CD4-positive, alpha-beta T cell treated with Interleukin-10 for 1 hour (primary cell): ENCODE results near the gene PKP1.

Source experiments
- DNase-seq: peaks from one replicate; pipeline ENCODE4 v3.0.0-alpha.2; 2020

Gene PKP1

DNA sequence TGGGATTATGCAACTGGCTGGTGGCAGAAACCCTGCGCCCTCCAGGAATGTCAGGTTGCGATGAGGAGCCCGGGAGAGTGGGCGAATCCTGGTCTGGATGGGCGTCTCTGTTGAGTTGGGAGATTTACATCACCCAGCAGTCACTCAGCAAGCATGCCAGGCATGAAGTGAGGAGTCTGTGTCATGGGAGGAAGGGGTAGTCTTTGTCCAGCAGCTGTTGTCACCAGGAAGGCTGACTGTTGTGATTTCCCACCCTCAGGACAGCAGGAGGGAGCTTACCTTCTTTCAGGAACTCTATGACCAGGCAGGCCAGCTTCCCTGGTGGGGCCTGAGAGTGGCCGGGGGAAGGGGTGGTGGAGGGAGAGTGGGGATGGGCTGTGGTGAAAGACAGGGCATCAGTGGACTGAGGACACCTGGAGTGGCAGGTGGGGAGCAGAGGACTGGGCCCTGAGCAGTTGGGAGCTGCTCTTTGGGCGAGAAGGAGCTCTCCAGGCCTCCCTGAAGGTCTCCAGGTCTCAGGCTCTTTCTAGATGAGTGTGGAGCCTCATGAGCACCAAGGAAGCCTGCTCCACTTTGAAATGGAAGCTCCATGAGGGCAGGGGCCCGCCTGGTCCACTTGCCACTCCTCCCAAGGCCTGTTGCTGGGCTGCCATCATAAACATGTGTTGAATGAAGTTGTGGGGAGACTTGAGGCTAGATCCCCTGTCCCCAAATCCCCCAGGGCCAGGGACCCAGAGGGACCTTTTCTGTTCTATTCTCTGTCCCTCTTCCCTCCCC is 21.3 kb upstream of the PKP1 start:
- no peak for DNase-seq

DNA sequence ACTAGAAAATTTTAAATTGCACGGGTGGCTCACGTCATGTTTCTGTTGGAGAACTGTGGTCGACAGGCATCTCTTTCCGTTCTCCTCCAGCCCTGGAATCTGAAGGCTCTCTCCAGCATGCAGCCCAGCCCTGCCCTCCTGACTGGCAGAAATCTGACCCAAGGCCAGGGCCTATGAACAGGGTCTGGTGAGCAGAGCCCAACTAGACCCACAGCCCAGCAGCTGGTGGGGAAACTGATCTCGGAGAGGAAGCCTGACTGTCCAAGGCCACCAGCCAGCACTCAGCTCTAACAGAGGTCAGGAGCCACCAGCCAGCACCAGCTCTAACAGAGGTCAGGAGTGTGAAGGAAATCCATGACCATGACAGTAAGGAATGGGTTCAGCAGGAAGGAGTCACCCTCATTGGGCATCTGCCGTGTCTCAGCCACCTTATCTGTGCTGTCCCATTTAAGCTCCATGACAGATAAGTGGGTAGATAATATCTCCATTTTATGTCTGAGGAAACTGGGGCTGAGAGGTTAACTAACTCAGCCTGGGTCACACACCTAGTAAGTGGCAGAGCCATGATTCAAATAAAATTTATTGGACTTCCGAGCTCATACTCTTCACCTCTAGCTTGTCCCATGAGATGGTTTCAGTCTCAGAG is 20.2 kb upstream of the PKP1 start:
- no peak for DNase-seq

DNA sequence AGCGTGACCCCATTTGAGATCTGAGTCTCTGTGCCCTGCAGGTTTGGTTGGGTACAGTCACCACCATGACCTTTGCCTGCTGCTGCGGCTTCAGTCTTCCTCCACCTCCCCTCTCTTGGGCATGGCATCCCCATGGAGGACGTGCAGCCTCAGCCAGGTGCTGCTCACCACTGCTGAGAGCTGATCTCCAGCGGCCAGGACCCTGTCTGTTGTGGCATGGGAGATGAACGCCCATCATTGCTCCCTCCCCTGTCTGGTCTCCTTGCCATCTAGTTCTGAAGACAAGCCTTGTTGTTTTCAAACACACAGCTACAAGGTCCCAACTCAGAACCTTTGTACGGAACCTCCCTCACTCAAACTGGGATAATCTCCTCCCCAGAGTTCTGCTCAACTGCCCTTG is 19.2 kb upstream of the PKP1 start:
- DNase-seq: no peak

DNA sequence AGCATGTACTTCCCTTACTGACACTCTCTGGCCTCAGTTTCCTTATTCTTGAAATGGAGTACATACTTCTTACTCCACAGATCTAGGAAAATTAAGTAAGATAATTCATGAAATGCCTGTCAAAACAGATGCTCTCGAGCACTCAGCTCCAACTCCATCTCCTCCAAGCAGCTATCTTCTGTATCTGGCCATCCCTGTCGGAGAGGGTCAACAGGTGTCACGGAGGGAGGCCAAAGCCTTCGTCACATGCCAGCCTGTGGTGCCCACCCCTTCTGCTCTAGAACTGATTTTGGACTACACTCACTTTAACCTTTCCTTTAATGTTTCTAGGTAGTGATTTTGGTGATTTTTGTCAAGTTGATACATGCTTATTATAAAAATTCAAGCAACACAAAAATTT is 18.8 kb upstream of the PKP1 start:
- no peak for DNase-seq

DNA sequence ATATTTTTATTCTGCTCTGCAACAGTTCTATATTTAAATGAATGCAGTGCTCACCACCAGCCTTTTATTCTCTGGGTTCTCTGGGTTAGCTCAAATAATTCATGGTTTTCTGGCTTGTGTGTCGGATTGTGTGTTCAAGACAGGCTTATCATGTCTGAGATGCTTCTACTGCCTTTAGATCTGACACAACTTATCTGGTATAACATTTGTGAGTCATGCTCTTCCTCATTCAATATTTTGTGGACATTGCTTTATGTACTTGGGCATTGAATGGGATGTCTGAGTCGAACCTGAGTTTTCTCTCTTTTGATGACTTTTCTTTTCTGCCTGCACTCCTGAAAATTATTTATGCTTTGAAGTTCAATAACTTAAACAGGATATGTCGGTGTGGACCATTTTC is 17.6 kb upstream of the PKP1 start:
- no peak for DNase-seq

DNA sequence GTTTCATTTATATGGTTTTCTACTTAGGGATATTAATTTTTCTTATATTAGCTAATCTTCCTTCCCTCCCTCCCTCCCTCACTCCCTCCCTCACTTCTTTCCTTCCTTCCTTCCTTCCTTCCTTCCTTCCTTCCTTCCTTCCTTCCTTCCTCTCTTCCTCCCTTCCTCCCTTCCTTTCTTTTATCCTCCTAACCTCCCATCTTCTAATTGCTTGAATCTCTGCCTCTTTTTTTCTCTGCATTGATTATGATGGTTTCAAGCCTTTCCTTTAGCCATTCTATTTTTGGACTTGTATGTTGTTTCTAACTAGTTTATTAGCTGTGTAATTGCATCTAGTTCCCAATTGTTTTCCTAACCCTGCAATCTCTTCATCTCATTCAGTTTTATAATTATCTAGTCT is 17.0 kb upstream of the PKP1 start:
- DNase-seq: no peak

DNA sequence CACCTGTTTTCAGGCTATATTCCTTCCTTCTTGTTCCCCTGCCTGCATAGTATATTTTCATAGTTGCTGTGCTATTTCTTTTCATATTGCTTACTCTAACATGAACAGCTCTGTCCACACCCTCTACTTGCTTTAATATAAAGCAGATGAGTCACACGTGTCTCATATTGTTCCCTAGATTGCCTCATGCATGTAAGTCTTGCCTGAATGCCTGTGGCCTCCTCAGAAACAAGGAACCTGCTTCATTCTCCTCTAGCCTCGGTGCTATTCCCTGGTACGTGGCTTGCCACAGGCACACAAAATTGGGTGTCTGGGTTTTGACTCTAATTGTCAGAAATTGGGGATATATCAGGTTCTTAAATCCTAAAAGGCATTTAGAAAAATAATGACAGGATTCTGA is 16.5 kb upstream of the PKP1 start:
- DNase-seq: no peak

DNA sequence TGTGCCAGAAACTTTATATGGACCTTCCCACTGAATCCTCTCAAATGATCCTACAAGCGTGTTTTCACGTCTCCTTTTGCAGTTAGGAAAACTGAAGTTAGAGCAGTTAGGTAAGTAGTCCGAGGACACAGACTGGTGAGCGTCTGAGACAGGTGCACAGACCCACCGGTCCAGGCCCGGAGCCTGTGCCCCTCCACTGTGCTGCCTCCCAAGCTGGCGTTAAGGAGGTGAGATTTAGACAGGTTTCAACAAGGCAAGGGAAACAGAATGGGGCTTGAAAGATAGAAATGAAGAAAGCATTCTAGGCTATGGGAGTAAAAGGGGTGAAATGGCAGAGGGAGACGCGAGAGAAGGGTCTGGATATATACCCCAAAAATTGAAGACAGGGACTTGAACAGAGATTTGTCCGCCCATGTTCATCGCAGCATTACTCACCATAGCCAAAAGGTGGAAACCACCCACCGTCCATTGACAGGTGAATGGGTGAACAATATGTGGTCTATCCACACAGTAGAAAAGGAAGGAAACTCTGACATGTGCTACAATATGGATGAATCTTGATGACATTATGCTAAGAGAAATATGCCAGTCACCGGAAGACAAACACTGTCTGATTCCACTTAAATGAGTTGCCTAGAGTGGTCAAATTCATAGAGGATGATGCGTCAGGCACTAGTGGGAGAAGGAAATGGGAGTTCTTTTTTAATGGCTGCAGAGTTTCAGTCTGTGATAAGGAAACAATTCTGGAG is 15.7 kb upstream of the PKP1 start:
- DNase-seq: no peak

DNA sequence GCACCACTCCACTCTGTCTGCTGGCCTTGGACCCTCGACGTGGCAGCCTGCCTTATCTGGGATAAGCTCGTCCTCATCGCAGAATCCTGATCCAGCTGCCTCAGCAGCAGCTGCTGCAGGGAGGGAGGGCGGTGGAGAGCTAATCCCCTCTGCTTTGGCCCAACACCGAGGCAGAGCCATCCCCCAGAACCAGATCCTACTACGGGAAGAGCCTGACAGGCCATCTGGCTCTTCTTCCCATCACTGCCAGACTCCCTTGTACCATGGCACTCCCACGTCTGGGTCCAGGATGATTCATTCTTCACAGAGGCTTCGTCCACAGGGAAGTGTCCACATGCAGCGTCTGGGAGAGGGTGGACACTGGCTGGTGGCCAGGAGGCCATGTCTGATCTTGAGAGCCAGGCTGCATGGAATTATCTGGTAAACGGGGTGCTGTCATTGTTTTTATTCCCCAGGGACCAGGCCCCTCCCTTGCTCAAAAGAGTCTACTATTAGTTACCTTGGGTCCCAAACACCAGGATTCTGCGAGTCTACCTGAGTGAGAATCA is 14.6 kb upstream of the PKP1 start:
- DNase-seq: no peak

DNA sequence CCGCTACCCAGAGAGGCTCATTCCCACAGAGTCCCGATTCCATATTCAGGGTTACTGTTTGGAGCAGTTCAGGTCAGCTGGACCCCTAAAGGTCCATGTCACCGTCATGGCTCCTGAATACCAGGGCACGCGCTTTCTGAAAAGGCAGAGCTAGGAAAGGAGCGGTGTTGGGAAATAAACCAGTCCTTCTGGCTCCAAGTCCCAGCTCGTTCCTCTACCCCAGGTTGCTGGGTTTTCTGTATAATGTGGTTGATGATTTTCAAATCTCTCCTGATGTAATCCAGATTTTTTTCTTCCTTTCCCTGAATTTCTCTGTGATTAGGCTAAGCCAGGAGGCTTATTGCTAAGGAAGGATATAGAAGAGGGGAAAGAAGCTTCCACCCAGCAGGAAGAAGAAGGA is 14.0 kb upstream of the PKP1 start:
- no peak for DNase-seq

DNA sequence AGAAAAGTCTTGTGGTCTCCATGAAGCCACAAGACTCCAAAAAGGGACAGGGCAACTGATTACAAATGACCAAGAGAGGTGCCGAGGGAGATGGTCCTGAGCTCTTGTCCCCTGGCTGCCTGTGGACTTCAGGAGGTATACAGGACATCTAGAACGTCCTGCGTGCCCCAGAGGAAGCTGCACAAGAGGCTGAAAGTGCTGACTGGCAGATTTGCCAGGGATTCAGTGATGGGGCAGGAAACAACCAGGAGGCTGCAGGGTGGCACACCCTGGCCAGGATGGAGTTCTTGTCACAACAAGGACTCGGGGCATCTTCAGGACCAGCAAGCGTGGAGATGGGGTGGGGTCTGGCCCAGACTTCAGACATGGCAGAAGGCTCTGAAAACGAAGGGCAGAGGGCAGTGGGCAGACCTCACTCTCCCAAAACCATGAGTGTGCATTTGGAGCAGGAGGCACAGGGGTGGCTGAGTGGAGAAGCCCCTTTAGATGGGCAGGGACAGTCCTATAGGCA is 13.4 kb upstream of the PKP1 start:
- DNase-seq: no peak

DNA sequence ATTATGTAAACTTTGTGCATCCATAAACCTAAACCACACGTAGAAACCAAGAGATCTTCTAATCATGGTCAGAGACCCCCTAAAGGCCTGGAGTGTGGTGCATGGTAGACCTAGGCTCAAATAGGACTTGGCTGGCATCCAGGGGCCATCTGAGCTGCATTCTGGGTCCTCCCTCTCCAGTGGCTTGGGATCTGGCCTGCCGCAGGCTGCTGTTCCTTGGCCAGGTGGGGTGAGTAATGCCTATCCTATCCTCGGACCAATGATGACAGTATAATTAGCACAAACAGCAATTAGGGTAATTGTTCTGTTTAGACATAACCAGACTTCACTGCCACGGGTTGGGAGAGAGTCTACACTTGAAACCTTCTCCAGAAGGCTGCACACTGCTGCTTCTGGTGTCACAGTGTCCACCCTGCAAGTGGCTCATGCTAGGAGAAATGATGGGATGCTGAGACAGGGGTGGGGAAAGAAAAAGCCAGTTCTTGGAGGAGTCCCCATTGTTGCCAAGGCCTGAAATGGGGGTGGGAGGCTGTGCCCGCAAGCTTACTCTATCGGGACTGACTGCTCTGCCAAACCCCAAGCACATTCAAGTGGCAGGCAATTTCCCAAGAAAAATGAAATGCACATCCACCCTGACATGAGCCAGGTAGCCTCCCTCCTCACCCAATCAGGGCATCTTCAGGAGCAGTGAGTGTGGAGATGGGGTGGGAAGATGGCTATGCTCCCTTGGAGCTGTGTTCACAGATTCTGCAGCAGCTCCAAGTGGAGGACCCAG is 12.5 kb upstream of the PKP1 start:
- DNase-seq: no peak

DNA sequence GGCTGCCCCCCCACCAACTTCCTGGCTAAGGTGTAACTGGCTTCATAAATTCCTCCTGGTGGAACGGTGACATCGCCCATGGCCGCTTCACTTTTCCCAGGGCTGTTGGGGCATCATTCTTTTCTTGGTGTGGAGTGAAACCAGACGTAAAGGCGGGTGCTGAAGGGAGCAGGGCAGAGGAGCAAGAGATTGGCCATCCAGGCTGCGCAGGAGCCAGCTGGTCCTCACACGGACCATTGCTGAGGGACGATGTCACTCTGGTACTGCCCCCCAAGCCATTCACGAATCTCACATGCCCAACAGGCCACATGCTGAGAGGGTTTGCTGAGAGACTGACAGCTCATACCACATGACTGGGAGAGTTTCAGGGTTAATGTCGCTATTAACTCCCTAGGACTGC is 10.5 kb upstream of the PKP1 start:
- DNase-seq: no peak

DNA sequence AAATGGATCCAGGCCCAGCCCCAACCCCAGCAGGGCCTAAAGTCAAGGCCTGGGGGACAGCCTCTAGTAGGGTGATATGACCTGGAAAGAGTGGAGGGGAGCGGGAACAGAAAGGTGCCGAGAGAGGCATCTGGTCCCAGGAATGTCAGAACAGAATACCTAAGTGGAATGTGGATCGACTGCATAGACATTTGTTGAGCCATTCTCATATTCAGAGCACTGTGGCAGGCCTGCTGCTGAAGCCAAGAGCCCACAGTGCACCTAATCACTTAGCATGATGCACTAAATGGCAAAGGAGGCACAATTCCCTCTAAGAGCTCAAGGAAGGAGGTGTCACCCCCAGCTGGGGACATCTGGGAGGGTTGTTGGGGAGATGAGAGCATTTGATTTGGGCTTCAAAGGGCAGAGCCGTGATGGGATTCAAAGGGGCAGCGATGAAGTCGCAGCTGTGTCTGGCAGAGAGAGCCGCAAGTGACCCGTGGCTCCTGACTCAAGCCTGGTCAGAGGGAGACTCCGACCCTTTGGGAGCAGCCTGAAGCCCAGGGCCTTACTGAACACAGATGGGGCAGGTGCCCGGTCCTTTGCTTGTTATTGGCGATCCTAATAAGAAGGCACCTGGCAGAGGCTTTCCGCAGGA is 8.6 kb upstream of the PKP1 start:
- no peak for DNase-seq

DNA sequence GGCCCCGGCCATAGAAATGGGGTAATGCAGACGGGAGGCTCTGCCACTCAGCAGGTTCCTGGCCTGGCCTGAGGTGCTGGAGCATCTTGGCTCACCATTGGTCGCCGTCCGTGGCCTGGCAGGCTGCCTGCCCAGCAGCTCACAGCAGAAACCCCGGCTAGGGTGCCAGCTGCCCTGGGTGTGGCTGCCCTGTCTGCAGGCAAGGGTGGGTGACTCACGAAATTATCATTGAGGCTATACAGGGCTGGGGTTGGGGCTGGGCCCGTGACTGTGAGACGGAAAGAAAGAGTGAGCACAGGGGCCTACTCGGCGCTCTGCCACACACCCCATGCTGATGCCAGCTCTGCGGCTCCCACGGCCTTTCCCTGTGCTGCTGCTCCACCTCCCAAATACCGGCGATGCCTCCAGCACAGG is 8.0 kb upstream of the PKP1 start:
- no peak for DNase-seq

DNA sequence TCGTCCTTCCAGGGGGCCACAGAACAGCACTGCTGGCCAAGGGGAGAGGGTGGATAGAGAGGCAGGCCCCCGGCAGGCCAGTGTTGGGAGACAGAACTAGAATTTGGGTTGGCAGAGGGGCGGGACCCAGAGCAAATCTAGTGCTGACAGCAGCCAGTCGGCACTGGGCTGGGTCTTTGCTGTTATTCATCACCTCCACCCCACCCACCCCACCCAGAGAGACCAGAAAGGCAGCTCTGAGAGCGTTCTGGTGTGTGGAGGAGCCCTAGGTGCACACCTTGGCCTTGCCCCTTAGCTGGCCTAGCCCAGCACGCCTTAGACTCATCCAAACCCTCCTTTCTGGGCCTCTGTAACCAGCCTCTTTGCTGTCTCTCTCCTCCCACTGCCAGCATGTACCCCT is 6.4 kb upstream of the PKP1 start:
- DNase-seq: no peak

DNA sequence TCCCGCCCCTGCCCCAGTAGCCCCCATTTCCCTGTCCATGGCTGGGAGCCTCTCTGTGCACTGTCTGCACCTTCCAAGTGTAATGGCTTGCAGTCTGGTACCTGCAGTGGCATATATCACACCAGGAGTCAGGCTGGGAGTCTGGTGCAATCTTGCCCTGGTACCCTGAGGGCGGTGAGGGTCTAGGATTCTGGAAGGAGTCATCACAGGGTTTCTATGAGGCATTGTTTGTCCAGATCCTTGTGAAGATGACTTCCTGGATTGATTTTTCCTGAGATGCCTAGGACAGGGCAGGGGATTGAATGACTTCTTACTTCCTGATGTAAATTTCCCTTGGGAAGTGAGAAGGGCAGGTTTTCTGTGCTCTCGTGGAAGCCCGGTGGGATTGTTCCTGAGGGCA is 5.9 kb upstream of the PKP1 start:
- DNase-seq: no peak

DNA sequence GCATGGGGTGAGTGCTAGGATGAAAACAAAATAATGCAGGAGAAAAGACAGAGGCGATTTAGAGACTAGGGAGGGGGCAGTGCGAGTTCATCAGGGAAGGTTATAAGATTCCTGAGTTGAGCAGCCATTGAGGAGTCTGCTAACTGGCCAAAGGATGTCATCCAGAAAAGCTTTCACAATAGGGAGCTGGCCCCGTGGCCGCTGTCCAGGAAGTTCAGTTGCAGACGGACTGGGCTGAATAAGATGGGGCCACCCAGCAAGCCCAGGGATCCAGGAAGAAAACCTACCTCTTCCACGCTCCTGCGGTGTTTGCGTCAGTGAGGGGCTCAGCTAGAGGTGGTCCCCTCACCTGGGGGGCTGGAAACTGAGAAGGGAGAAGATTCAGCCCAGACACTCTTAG is 4.0 kb upstream of the PKP1 start:
- DNase-seq: no peak

DNA sequence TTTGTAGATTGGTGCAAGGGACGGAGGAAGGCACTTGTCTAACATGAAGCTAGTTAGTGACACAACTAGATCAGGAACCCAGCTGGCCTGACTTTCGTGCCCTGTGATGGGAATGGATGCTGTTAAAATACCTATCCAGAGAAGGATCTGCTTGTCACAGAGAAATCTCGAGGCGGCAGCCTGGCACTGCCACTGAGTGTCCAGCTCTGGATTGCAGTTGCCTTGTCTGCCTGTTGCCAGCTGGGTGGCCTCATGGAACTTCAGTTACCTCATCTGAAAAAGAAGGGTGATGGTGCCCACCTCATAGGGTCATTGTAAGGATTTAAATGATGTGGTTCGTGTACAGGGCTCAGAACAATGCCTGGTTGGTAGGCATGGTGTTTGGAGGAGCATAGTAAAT is 2.4 kb upstream of the PKP1 start:
- DNase-seq: no peak

DNA sequence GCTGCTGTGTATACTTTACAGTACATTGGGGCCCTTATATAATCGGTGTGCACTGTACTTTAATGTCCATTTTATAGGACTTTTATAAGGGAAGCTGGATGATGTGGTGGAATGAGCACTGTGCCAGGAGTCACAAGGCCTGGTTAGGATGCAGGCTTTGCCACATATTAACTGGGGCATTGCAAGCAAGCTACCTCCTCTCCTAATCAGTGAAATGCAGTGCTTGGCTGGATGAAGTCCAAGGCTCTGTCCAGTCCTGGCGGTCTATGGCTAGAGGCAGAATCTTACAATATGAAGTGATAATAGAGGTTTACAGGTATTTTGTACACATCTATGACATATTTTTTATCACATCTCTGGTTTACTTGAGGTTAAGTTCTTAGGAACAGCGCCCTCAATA is 1.7 kb upstream of the PKP1 start:
- no peak for DNase-seq

DNA sequence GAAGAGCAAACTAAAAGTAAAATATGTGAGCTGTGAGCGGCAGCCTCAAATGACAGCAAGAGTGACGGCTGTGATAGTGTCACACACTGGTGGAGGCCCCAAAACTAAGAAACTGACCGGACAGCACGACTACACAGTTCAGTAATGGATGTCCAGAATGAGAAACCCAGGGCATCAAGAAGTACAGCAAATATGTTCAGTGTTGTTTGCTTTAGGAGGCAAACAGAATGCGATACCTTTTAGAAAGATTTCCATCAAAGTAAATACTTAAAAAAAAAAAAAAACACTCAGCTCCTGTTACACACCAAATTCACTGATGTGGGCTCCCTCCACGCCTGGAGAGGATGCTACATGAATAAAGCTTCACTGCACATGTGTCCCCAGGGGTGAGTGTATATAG is 1.1 kb upstream of the PKP1 start:
- no peak for DNase-seq

DNA sequence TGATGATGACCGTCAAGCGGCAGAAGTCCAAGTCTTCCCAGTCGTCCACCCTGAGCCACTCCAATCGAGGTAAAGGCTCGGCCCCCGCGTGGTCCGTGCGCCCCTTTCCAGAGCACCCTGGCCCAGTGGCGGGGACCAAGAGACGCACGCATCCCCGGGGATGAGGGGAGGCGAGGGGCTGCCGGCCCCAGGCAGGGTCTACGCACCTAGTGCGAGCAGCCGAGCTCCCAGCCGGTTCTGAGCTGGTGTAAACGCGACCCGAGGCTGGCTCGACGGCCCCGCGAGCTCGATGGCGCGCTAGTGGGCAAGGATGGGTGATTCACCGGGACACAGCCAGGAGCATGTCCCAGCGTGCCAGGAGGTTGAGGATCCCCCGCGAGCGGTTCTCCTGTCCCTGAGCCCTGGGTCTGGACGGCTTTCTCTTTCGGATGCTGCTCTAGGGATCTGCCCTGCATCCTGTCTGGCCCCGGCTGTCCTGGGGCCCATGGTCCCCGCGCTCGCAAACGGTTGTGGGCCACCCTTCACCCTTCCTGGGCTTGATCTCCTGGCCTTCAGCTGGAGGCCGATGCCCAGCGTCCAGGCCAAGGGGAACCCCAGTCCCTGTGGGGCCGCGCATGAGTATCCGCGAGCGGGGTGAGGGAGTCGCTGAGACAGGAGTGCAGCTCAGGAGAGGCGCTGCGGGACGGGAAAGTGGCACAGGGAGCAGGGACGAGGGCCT is 689 bp downstream of the PKP1 start:
- DNase-seq: no peak
